Stimulated activated CD8-positive, alpha-beta memory T cell treated with anti-CD3 and anti-CD28 coated beads, Interleukin-4, amount 100 ng/mL, for 48 hours (primary cell): ENCODE data around the gene SAP30BP.
"Not testable (repeated sequence)": the region's sequence is repeated elsewhere in the genome, so short reads cannot be mapped to it uniquely, and the experiment has no call there.

Source experiments
- DNase-seq: peaks from one replicate; pipeline ENCODE4 v3.0.0-alpha.2; 2020

Gene SAP30BP

DNA sequence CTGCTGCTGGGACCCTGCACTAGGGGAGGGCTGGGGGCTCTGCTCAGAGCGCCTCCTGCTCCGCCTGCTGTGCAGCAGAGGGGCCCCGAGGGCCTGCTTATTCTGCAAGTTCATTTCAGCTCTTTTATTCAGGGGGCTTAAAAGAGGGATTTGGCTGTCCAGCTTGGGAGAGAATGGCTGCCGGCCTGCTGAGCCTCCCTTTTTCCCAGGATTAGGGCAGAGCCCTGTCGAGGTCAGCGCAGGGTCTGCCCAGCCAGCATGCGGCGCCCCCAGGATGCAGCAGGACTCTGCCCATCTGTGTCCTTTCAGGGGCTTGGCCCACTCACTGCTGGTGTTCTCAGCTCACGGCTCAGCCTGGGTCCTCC, 32.8 kb upstream of the SAP30BP start:
- no peak for DNase-seq

DNA sequence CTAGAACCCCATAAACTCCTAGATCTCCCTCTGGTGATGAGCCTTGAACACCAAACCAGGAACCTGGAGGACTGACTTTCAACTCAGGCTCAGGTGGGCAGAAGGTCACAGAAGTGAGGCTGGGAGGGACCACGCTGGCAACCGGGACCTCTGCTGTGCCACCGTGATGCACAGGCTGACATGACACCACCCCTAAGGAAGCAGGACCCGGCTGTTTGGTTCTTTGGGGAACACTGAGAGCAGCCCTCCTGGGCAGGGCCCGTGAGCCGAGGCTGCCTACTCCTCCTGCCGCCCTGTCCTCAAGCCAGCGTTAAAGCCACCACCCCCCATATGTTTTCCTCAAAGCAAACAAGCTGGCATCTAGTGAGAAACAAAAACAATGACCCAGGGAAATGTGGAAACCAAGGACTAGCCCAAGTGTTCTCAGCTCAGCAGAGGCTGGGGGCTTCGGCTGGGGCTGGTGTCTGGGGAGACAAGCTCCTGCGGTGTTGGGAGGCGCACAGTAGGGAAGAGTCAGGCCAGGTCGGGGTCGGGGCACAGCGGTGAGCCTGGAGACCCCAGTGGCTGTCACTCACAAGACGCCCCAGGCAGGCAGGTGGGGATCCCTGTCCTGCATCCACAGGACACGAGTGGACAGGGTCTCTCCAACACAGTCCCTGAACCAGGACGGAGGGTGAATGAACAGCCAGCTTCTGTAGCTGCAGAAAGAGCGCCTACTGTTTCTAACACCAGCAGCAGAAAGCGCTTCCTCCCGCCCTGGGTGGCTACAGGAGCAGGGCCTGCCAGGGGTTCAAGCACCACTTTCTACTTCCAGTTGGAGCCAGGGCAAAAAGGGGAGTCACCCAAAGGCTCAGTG, 32.2 kb upstream of the SAP30BP start:
- no peak for DNase-seq

DNA sequence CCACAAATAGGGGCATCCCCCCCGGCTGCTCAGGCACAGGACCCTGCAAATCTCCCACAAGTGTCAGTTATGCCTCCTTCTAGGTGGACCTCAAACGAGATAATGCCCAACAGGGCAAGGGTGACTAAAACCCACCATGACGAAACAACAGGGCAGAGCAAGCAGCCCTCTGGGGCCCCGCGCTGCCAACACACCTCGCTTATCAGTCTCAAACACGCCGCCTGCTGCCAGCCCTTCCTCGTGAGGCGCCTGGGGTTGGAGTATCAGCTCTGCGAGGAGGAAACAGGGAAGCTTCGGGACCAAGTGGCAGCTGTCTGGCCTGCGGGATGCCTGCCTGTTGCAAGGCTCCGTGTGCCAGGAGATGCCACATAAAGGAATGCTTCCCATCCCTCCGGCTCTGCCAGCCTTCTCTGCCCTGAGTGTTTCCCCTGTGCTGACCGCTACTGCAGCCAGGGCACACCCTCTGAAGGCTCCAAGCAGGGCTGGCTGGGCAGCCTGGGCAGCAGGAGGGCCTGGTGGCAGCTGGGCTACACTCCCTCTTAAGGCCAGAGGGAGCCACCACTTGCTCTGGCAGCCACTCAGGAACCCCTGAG, 31.4 kb upstream of the SAP30BP start:
- DNase-seq: no peak

DNA sequence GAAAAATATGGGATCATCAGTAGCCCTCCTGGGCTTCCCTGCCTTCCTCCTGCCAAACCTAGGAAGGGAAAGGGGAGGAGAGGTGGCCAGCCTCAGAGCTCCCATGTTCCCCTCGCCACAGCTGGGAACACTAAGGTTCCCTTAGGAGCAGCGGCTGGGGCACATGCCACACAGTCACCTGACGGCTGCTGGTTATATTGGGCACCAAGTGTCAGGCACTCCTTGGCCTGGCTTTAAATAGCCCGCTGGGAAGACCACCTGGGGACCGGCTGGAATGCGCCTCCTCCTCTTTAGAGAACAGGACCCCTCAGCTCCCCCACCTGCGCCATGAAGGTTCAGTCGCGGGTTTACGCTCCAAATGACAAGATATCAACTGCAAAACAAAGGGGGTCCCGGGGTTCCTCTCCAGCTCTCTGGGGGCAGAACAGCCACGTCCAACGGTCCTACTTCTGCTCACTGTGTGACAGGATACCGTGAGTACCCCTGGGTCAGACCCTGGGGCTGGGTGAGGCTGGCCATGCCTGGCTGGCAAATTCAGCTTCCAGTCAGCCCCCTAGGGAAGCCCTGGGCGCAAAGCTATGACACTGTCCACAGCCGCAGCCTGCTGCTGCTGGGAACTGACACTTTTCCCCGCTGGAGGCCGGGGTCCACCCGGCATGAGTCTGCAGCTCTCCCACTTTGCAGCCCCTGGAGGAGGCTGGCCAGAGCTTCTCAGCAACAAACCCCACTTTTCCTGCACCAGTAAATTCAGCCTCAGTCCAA, 30.6 kb upstream of the SAP30BP start:
- no peak for DNase-seq

DNA sequence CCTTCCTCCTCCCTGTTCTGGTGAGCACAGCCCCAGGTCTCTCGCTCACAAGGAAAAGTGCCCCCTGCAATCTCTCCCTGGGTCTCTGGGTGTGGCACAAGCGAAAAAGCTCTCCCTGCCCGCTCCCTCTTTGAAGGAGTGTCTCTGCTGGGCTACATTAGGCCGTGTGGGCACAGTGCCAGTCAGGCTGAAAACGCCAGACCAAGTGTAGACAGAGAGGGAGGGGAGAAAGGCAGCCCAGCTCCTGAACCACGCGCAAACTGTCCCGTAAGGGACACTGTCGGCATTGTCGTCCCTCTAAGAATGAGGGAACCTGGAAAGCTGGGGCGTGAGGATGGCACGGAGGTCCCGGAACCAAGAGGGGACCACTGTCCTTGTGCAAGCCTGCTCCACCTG, 30.0 kb upstream of the SAP30BP start:
- DNase-seq: no peak

DNA sequence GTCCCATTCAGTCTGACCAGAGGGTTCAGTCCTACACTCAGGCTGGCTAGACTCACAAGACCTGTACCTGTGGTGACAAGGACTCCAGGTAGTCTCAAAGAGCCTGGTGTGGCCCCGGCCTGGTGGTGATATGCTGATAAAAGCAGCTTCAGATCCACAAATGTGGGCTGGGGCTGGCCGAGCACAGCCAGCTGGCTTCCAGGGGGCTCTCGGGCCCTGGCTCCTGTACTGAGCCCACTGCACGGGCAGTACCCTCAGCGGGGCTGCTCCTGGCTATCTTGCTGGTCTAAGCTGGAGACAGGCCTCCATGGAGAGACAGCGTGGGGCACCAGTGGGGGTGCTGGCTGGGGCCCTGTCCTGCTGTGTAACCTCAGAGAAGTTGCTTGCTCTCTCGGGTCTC, 29.6 kb upstream of the SAP30BP start:
- no peak for DNase-seq

DNA sequence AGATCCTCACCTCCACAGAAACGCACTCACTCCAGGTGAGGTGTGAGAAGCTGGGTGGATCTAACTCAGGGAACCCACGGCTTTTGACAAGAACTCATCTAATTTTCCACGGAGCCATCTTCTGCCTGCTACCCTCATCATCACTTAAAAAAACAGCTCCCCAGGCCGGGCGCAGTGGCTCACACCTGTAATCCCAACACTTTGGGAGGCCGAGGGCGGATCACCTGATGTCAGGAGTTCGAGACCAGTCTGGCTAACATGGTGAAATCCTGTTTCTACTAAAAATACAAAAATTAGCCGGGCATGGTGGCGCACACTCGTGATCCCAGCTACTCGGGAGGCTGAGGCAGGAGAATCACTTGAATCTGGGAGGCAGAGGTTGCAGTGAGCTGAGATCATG, 29.1 kb upstream of the SAP30BP start:
- not testable (repeated sequence) for DNase-seq

DNA sequence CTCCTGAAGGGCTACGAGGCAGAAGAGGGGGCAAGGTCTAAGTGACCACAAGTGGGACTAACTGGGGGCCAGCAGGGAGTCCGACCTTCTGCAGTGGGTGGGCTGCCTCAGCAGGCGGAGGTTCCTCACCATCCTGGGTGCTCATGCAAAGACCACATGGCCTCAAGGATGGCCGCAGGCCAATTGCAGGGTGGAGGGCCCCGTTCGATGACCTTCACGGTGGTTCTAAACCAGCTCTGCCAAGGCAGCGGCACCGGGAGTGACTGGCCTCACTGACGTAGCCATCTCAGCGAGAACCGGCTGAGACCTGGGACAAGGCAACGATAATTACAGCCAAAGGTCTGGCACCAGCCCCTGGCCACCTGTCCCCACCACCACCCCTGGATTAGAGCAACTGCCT, 28.2 kb upstream of the SAP30BP start:
- DNase-seq: no peak

DNA sequence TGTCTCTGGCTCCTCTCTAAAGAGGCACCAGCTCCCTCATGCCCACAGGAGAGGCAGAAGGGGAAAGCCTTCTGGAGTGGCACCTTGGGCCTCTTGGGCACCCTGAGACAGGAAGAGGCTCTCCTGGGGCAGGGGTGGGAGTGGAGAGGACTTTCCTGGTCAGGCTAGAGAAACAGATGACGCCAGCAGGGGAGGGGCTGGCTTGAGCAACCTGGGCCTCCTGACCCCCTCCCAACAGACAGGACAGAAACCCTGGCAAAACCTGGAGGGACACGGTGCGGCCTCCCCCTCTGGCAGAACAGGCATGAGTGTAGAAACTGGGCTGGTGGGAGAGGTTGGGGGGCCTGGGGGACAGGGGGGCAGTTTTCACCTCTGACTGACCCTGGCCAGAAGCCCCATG, 27.8 kb upstream of the SAP30BP start:
- DNase-seq: no peak

DNA sequence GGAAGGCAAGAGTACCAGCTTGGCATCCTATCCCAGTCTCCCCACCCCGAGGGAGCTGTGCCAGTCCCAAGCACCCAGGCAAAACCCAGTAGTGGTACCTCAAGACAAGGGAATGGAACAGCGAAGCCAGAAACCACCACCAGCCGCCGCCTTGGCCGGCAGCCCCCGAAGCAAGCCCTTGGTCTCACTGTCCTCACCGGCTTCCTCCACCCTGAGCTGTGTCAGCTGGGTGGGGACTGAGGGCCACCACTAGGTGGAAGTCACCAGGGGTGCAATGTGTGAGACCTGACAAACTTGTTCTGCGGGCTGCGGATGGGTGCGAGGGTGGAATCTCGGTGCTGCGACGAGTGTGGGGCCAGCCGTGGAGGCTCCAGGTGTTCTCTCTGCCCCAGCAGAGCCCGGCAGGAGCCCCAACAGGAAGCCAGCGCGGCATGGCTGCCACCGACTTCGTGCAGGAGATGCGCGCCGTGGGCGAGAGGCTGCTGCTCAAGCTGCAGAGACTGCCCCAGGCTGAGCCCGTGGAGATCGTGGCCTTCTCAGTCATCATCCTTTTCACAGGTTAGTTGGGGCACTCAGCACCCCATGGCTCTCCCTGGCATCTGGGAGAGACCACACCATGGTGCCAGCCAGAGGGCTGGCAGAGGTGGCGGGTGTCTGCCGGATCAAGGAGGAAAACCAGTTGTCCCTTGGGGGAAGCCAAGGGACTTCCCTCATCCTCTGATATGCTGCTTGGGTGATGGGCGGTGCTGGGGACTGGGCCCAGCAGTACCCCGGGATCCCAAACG, 27.2 kb upstream of the SAP30BP start:
- no peak for DNase-seq

DNA sequence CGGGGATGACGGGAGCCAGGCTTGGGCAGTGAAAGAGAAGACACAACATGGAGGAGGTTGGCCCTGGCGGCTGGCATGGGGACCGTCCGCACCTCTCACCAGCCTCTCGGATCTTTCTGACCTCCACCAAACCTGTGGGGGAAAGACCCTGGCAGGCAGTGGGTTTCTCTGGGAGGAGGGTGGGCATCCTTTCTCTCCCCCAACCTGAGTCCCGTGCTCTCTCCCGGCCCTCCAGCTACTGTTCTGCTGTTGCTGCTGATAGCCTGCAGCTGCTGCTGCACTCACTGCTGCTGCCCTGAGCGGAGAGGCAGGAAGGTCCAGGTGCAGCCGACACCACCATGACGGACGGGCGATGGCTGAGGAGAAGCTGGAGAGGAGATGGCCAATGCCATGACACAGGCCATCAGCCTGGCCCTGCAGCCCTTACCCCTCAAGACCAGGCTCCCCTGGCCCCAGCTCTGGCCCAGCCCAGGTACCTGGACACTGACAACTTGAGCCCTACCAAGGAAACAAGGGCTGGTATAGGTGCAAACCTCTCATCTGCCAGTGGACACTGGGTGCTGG, 26.5 kb upstream of the SAP30BP start:
- no peak for DNase-seq

DNA sequence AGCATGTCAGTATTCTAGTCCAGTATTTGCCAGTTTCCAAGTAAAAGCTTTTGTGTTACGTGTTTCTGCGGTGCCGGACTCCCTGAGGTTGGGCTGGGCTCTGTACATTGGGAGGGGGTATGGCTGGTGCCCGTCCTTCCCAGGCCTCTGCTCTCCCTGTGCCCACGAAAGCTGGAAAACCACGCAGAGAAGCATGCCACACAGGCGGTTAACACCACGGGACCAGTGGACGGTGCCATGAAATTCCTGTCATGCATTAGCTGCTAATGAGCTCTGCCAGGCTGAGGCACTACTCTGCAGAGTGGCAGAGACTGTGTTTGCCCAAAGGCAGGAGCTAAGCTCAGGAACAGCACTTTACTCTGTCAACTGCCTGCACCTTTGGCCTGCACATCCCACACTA, 25.8 kb upstream of the SAP30BP start:
- DNase-seq: no peak

DNA sequence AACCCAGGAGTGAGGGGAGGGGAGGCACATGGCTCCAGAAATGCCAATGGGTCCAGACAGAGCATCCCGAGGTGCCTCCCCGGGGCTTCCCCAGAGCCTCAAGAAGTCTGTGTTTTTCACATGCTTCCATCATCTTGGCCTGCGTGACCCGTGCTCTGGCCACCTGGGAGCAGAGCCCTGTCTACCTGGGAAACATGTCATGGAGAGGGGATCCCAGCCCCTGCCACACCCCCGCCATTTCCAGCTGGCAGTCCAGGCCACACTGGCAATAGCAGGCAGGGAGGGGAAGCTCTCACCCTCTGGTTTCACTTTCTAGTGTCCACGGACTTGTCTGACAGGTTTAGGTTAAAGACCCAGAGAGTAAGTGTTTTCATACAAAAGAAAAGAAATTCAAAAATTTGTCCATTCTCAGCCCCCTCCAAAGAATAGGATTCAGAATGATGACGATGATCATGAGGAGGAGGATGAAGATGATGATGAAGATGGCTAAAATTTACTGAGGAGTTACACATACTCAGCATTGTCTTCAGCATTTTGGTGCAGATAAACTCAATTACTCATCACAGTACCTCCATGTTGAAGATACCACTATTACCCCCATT, 24.9 kb upstream of the SAP30BP start:
- no peak for DNase-seq

DNA sequence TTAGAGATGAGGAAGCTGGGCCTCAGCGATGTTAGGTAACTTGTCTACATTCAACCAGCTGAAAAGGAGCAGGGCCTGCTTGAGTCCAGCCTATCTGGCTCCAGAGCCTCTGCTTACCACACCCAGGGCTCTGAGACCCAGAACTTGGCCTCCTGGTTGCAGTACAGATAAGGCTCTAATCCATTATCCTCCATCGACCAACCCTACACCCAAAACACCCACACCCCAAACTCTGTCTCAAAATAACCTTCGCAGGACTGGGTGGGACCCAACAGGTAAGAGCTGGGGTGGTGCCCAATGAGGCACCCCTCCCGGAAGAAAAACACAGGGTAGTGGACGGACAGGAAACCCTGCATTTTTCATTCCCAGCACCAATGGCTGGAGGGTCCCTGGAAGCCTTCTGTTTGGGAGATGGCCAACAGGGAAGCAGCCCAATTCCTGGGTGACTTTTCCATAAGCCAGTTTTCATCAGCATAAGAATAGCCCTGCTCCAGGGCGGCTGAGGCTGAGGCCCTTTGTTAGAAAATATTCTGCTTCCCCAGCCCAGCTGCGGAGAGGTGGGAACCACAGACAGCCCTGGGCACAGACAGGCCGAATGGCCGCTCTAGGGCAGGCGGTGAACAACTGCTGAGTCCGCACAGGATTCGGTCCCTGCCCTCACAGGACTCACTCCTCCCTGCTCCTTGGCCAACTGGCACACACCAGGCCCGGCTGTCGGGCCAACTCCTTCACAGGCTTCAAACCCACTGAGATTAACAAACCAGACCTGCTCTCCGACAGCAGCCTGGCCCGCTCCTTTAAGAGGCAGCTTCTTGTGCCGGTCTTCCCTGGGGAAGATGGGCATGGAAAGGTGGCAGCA, 24.1 kb upstream of the SAP30BP start:
- no peak for DNase-seq

DNA sequence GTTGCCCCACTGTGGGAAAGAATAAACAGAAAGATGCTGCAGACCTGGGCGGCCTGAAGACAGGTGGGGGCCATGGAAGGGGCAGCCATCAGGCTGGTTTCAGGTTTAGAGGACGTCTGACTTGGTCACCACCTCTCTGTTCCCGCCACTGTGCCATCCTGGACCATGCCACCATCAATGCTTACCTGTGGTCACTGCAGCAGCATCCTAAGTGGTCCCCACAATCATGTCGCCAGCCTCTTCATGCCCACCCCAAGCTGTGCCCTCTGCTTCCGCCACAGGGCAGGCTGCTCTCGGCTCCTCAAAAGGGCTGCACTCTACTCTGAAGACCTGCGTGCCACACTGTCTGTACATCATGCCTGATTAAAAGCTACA, 23.5 kb upstream of the SAP30BP start:
- no peak for DNase-seq

DNA sequence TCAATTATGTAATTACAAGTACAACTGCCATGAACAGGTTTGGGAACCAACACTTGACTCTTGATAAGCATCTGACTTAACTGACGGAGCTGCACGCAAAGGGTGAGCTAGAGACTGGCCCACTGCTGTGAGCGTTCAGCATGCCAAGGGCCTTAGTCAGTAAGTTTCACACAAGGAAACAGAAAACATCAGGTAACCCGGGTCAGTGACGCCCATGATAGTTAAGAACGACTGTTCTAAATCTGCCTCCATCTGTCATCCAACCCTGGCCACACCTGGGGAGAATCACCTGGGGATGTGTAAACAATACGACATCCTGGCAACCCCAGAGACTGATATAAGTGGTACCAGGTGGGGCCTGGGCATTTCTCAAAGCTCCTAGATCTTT, 21.6 kb upstream of the SAP30BP start:
- no peak for DNase-seq

DNA sequence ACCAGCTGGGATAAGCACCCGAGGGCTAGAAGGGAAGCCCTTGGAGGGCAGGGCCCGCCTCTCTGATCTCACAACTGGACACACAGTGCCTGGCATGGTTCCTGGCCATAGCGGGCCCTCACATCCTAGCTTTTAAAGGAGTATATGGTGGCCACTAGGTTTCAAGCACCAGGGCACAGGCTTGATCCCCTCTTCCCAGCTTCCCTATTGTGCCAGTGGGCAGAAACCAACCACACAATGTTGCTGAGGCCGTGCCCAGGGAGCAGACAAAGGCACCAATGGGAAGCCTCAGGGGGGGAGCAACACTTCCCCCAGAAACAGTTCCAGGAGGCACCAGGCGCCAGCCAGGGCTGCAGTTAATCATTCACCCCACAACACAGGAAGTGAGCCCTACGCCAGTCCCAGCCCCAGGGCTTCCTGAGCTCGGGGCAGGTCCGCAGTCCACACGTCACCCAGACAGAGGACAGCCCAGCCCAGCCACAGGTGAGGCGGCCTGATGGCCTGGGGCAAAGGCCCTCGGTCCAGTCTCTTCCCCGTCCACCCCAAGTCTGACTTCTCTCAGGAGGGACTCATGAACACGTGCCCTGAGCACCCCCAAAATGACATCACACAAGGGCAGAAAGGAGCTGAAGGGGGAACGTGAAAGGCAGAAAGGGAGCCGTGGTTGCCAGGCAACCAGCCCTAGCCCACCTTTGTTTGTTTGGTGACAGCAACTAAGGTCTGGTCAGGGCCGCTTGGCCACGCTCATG, 21.1 kb upstream of the SAP30BP start:
- no peak for DNase-seq

DNA sequence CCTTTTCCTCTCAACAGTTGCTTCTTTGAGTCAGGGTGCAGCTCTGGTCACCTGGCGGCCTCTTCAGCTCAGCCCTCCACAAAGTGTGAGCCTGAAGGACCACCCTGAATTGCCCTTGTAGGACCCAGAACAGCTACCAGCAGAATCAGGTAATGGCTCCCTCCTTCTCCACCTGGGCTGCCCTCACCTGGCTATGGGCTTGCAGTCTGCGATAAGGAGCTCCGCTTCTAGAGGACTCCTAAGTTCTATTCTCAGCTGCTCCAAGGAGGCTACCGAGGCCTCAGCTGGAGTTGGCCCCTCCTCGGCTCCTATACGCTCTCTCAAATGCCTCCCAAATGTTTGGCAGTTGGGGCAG, 20.5 kb upstream of the SAP30BP start:
- no peak for DNase-seq

DNA sequence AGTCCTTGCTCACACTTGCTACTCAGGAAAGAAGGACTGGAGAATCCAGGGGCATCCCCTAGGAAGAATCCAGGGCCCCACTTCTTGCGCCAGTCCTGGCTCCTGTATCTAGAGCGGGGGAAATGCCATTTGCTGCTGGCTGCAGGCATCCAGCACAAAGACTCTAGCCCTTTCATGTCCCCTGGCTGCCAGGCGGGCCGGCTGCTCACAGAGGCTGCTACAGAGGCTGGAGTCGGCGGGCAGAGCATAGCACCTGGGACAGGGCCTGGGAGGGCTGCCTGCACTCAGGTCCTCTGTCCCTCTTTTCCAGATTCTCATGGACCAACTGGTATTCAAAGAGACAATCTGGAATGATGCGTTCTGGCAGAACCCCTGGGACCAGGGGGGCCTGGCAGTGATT, 20.1 kb upstream of the SAP30BP start:
- no peak for DNase-seq

DNA sequence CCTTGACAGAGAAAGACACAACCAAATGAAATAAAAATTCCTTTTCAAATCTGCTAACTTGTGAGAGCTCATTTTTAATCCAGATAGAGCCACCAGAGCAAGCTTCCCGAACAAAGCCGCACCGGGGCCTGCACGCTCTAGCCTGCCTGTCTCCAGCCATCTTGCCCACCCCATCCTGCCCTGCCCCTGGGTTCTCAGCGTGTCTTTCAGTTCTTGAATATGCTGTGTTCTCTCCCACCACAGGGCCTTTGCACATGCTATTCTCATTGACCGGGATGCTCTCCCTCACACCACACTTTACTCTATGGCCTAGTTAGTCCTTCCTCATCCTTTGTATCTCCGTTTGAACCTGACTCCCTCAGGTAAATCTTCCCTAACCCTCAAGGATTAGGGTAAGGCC, 19.2 kb upstream of the SAP30BP start:
- DNase-seq: no peak

DNA sequence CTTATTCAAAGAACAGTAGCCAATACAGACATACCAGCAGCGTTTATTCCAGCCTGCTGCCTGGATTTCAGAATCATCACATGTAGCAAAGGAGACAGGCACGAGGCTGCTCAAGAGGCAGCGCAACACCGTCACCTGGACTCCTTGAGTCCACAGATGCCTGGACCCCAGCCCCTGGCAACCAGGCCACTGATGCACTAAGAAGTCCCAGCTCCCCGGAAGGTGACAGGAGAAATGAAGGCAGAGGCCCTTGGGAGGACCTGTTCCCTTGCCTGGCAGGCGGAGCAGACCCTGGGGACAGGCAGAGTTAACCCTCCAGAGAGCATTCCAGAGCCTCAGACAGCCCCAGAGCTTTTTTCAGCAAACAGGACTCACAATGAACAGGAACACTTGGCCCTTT, 17.5 kb upstream of the SAP30BP start:
- no peak for DNase-seq
